Karpas-422 (cell line): ENCODE measurements around the gene PPID. TPM values are rescaled to one million over a fixed set of nuclear protein-coding genes. Genes with fewer than 3 reads are reported as not detected.
A peak's percentile ranks its signal among the peaks of the same experiment; 100 is the strongest.
"Not testable (repeated sequence)": the region's sequence is repeated elsewhere in the genome, so short reads cannot be mapped to it uniquely, and the experiment has no call there.

Experiments
- DNase-seq: peaks from one replicate; pipeline ENCODE4 v3.0.0-alpha.2; 2015
- H2AFZ ChIP-seq: fragments of 200-600 bp; sonication (generic); 2 replicates; pipeline ENCODE4 v1.6.1; 2014; ENCODE audit warnings: antibody characterized with exemption, low read length, mixed read lengths
- H3K27ac ChIP-seq: fragments of 200-600 bp; sonication (generic); 2 replicates; pipeline ENCODE4 v1.5.1; 2014; ENCODE audit warnings: mild to moderate bottlenecking, low read length, moderate library complexity
- H3K27me3 ChIP-seq: fragments of 200-600 bp; sonication (generic); 2 replicates; pipeline ENCODE4 v1.6.1; 2014; ENCODE audit warnings: low read length, mixed read lengths
- H3K36me3 ChIP-seq: fragments of 200-600 bp; sonication (generic); 2 replicates; pipeline ENCODE4 v1.6.1; 2014; ENCODE audit warnings: low read length, mixed read lengths; ENCODE audit not compliant: insufficient read depth
- H3K4me1 ChIP-seq: fragments of 200-600 bp; sonication (generic); 2 replicates; pipeline ENCODE4 v1.6.1; 2014; ENCODE audit warnings: mild to moderate bottlenecking, low read length, mixed read lengths
- H3K4me2 ChIP-seq: fragments of 200-600 bp; sonication (generic); 2 replicates; pipeline ENCODE4 v1.6.1; 2014; ENCODE audit warnings: low read length, low read depth, mild to moderate bottlenecking; ENCODE audit not compliant: poor library complexity, severe bottlenecking
- H3K4me3 ChIP-seq: fragments of 200-600 bp; sonication (generic); 2 replicates; pipeline ENCODE4 v1.5.1; 2014; ENCODE audit warnings: mild to moderate bottlenecking, antibody characterized with exemption, low read length, mixed read lengths
- H3K79me2 ChIP-seq: fragments of 200-600 bp; sonication (generic); 2 replicates; pipeline ENCODE4 v1.6.1; 2014; ENCODE audit warnings: mild to moderate bottlenecking, low read length, mixed read lengths
- H3K9ac ChIP-seq: fragments of 200-600 bp; sonication (generic); 2 replicates; pipeline ENCODE4 v1.6.0; 2014; ENCODE audit warnings: low read length
- H3K9me2 ChIP-seq: fragments of 200-600 bp; sonication (generic), shearing (Covaris generic); replicated peaks from 2 replicates; pipeline ENCODE4 v1.6.0; 2014; ENCODE audit warnings: mild to moderate bottlenecking, low read length, moderate library complexity; ENCODE audit not compliant: insufficient read depth
- H3K9me3 ChIP-seq: fragments of 300-700, 200-600 bp; sonication (generic); 2 replicates; pipeline ENCODE4 v1.6.1; 2014; ENCODE audit warnings: low read length, mixed read lengths
- H4K20me1 ChIP-seq: fragments of 200-600 bp; sonication (generic); 2 replicates; pipeline ENCODE4 v1.6.1; 2014; ENCODE audit warnings: mild to moderate bottlenecking, antibody characterized with exemption, low read length, low read depth; ENCODE audit not compliant: insufficient read depth
- total RNA-seq: library from RNA; depleted of rRNA; stranded (reverse); fragments of >200 nt; shearing (Covaris generic); gene quantifications from 2 replicates; pipeline ENCODE4 v1.2.3, GENCODE V29; 2014; ENCODE audit warnings: low replicate concordance

Gene PPID
- total RNA-seq, 1 experiment from 2014 or later = 56.8 TPM

DNA sequence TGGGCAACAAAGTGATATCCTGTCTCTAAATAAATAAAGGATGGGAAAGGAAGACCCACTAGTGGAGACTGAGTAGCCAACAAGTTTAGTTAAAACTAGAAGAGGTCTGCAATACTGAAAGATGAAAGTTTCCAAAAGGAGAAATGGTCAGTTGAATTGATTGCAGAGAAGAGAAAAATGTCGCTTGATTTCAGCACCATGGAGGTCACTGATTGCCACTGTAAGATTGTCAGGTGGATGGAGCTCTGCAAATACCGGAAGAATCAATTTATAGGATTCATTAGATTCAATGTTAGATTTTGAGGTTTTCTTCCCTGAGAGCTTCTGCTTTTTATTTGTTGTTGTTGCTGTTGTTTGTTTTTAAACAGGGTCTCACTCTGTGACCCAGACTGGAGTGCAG is 40.3 kb upstream of the PPID start:
- H2AFZ ChIP-seq = no peak overlapping the region
- no peak overlapping the region for H3K4me3 ChIP-seq
- no peaks in the 10 kb centered on the region for H4K20me1 ChIP-seq
- H3K27ac ChIP-seq = no peak overlapping the region
- H3K27me3 ChIP-seq = no peaks in the 10 kb centered on the region
- no peak overlapping the region for H3K9ac ChIP-seq
- no peaks in the 10 kb centered on the region for H3K9me3 ChIP-seq
- 0 out of 2 replicates have a peak, but pooled peaks cover 2% of the 10 kb centered on the region for H3K4me1 ChIP-seq
- no peak overlapping the region for H3K4me2 ChIP-seq
- no peaks in the 10 kb centered on the region for H3K79me2 ChIP-seq
- no peaks in the 10 kb centered on the region for H3K9me2 ChIP-seq
- DNase-seq = no peak
- no peaks in the 10 kb centered on the region for H3K36me3 ChIP-seq

DNA sequence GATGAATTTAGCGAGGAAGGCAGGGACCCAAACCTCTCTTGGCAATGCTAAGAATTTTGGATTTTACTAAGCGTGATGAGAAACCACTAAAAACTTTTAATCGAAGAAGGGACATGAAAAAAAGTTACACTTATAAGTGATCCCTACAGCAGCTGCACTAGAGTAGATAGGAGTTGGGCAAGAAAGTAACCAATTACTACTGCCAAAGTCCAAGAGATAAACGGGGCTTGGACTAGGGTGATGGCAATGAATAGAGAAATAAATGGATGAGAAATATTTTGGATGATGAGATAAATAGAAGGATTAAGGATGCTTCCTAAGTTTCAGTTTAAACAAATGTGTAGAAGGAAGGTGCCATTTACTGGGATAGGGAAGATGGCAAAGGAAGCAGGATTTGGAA is 39.4 kb upstream of the PPID start:
- H3K4me3 ChIP-seq = no peak overlapping the region
- H4K20me1 ChIP-seq = no peaks in the 10 kb centered on the region
- H3K9ac ChIP-seq = no peak overlapping the region
- H3K27ac ChIP-seq = no peak overlapping the region
- DNase-seq = no peak
- H3K4me1 ChIP-seq = no peaks in the 10 kb centered on the region
- no peaks in the 10 kb centered on the region for H3K9me3 ChIP-seq
- H3K79me2 ChIP-seq = no peaks in the 10 kb centered on the region
- H3K9me2 ChIP-seq = no peaks in the 10 kb centered on the region
- H3K4me2 ChIP-seq = no peak overlapping the region
- no peaks in the 10 kb centered on the region for H3K36me3 ChIP-seq
- H2AFZ ChIP-seq = no peak overlapping the region
- no peaks in the 10 kb centered on the region for H3K27me3 ChIP-seq

DNA sequence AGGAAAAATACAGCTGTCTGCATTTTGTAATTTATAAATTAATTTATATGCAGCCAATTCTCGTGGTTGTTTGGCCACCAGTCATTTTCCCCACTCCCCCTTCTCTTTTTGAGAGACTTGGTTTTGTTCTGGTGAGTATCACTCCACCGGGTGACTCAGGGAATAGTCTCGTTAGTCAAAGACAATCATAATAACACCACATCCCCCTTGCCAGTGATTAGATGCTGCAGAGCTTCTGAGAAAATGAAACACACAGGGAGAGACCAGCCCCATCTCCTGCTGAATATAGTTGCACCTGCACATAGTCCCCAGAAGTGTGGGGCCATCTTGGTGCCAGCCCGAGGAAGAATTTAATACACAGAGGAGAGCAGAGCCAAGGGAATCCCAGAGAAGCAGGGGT is 37.7 kb upstream of the PPID start:
- Histone ChIP-seq H3K27me3 (no peaks in the 10 kb centered on the region), H3K9me3 (no peaks in the 10 kb centered on the region), H3K4me2 (no peak overlapping the region), H3K4me1 (no peaks in the 10 kb centered on the region), H4K20me1 (no peaks in the 10 kb centered on the region), H3K4me3 (no peak overlapping the region), H3K9me2 (no peaks in the 10 kb centered on the region), H2AFZ (0 out of 2 replicates have a peak overlapping the region, but pooled peaks have one; percentile 14), H3K9ac (no peak overlapping the region), H3K79me2 (no peaks in the 10 kb centered on the region), H3K27ac (no peak overlapping the region), H3K36me3 (no peaks in the 10 kb centered on the region)
- no peak for DNase-seq

DNA sequence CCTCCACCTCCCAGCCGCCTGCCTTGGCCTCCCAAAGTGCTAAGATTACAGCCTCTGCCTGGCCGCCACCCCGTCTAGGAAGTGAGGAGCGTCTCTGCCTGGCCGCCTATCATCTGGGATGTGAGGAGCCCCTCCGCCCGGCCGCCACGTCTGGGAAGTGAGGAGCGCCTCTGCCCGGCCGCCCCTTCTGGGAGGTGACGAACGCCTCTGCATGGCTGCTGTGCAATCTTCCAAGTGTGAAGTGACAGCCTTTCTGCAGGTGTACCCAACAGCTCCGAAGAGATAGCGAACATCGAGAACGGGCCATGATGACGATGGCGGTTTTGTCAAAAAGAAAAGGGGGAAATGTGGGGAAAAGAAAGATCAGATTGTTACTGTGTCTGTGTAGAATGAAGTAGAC is 36.3 kb upstream of the PPID start:
- not testable (repeated sequence) for H3K36me3 ChIP-seq, DNase-seq, H3K27me3 ChIP-seq, H3K27ac ChIP-seq, H3K9ac ChIP-seq, H3K4me3 ChIP-seq, H4K20me1 ChIP-seq, H2AFZ ChIP-seq, H3K9me2 ChIP-seq, H3K4me1 ChIP-seq, H3K9me3 ChIP-seq, H3K79me2 ChIP-seq, H3K4me2 ChIP-seq

DNA sequence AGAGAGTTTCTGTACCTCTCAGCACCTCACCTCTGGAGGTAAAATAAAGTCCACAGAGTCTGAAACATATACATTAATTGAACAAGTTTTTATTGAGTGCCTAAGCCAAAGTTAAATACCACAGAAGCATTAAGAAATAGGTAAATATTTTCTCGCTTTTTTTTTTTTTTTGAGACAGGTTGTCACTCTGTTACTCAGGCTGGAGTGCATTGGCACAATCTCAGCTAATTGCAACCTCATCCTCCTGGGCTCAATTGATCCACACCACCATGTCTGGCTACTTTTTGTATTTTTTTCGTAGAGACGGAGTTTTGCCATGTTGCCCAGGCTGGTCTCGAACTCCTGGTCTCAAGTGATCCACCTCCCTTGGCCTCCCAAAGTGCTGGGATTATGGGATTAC is 35.5 kb upstream of the PPID start:
- no peak overlapping the region for H2AFZ ChIP-seq
- no peak overlapping the region for H3K9ac ChIP-seq
- H3K27ac ChIP-seq = no peak overlapping the region
- no peaks in the 10 kb centered on the region for H3K4me1 ChIP-seq
- no peak for DNase-seq
- H3K9me3 ChIP-seq = no peaks in the 10 kb centered on the region
- no peaks in the 10 kb centered on the region for H3K79me2 ChIP-seq
- H4K20me1 ChIP-seq = no peaks in the 10 kb centered on the region
- H3K27me3 ChIP-seq = no peaks in the 10 kb centered on the region
- no peak overlapping the region for H3K4me3 ChIP-seq
- no peak overlapping the region for H3K4me2 ChIP-seq
- no peaks in the 10 kb centered on the region for H3K9me2 ChIP-seq
- H3K36me3 ChIP-seq = no peaks in the 10 kb centered on the region

DNA sequence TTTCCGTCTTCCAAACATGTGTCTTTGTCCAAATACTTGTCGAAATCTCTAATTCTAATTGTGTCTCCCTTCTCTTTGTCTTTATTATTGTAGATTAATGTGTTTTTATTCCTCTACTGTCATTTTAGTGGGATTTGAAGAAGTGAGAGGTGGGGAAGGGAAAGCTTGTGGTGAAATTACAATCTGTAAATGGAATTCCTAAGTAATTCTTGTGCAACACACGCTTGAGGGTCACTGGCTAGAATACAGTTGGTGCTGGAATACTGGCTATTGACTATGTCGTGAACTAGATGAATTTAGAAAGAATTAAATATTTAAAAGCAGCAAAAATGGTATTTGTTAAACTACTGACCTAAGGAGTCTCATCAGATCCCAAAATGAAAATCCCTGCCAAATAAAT is 34.9 kb upstream of the PPID start:
- no peak for DNase-seq
- no peaks in the 10 kb centered on the region for H4K20me1 ChIP-seq

DNA sequence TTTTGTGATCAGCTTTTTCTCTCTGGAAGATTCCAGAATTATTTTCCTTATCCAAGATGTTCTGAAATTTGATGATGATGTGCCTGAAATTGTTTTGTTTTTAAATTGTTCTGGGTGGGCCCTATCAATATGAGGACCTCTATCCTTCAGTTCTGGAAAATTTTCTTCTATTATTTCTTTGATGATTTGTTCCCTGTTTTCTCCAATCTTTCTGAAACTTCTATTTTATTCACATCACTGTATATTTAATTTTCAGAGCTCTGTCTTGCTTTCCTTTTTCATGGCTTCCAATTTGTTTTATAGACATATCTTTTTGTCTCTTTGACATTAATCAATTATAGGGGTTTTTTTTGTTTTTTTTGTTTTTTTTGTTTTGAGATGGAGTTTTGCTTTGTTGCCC is 33.4 kb upstream of the PPID start:
- H3K4me3 ChIP-seq = no peak overlapping the region
- no peaks in the 10 kb centered on the region for H3K27me3 ChIP-seq
- H4K20me1 ChIP-seq = no peaks in the 10 kb centered on the region
- no peaks in the 10 kb centered on the region for H3K9me2 ChIP-seq
- H3K4me2 ChIP-seq = no peak overlapping the region
- H3K27ac ChIP-seq = no peak overlapping the region
- H3K9ac ChIP-seq = no peak overlapping the region
- no peaks in the 10 kb centered on the region for H3K9me3 ChIP-seq
- H3K36me3 ChIP-seq = no peaks in the 10 kb centered on the region
- H3K79me2 ChIP-seq = no peaks in the 10 kb centered on the region
- H3K4me1 ChIP-seq = no peaks in the 10 kb centered on the region
- no peak overlapping the region for H2AFZ ChIP-seq
- DNase-seq = no peak

More for the DNA sequence above, 34.9 kb upstream of the PPID start:
- no peak overlapping the region for H3K4me2 ChIP-seq
- no peak overlapping the region for H3K9ac ChIP-seq
- H3K9me2 ChIP-seq = no peaks in the 10 kb centered on the region
- no peak overlapping the region for H2AFZ ChIP-seq
- H3K27me3 ChIP-seq = no peaks in the 10 kb centered on the region
- H3K79me2 ChIP-seq = no peaks in the 10 kb centered on the region
- H3K9me3 ChIP-seq = no peaks in the 10 kb centered on the region
- no peaks in the 10 kb centered on the region for H3K4me1 ChIP-seq
- no peak overlapping the region for H3K4me3 ChIP-seq
- H3K27ac ChIP-seq = no peak overlapping the region
- H3K36me3 ChIP-seq = no peaks in the 10 kb centered on the region

DNA sequence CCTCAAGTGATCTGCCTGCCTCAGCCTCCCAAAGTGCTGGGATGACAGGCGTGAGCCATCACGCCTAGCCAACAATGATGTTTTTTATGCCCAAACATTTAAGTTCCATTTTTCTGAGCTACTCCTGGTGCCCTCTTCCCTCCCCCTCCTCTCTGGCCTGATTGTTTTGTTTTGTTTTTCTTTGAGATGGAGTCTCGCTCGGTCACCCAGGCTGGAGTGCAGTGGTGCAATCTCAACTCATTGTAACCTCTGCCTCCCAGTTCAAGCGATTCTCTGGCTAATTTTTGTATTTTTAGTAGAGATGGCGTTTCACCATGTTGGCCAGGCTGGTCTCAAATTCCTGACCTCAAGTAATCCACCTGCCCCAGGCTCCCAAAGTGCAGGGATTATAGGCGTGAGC is 32.6 kb upstream of the PPID start:
- not testable (repeated sequence) for H3K9ac ChIP-seq, H3K4me2 ChIP-seq, H3K9me2 ChIP-seq, H3K36me3 ChIP-seq, H4K20me1 ChIP-seq, H3K79me2 ChIP-seq, H3K9me3 ChIP-seq, H3K27ac ChIP-seq, H2AFZ ChIP-seq, H3K27me3 ChIP-seq, DNase-seq, H3K4me1 ChIP-seq, H3K4me3 ChIP-seq
